GM12878 (cell line): ENCODE measurements around the gene DLG2. TPM values are rescaled to one million over a fixed set of nuclear protein-coding genes. Genes with fewer than 3 reads are reported as not detected.

Experiments used
- ATAC-seq: fragments of 200-7000 bp; cut with Tn5 transposase; 3 replicates; pipeline ENCODE4 v1.9.1; 2020; ENCODE audit warnings: mild to moderate bottlenecking, moderate library complexity
- BruUV-seq: library from RNA; stranded (reverse); fragments of 400-500 nt; replicated peaks from 2 replicates; lab custom pipeline; 2021; lab: Mats Ljungman, UMichigan
- CTCF ChIA-PET: fragments of 300-600 bp; sonication (Branson Sonifier 250); formaldehyde crosslinking; extraction: SDS; loops from one replicate; lab custom pipeline; 2021; ENCODE audit warnings: inconsistent platforms; lab: Yijun Ruan, JAX
- POLR2A ChIA-PET: fragments of 350-600 bp; formaldehyde crosslinking; extraction: SDS; loops from one replicate; lab custom pipeline; 2021; ENCODE audit warnings: inconsistent platforms; lab: Charles Lee
- RAD21 ChIA-PET: fragments of 300-600 bp; sonication (Branson Sonifier 250); formaldehyde crosslinking; loops from one replicate; lab custom pipeline; 2023; ENCODE audit warnings: antibody characterized with exemption; ENCODE audit not compliant: unreplicated experiment; lab: Charles Lee
- SMC1A ChIA-PET: fragments of 300-600 bp; sonication (Branson Sonifier 250); formaldehyde crosslinking; loops from one replicate; lab custom pipeline; 2023; ENCODE audit not compliant: unreplicated experiment, uncharacterized antibody; lab: Charles Lee
- DNase-seq: peaks from one replicate; pipeline ENCODE4 v3.0.0-alpha.2; 2011; ENCODE audit warnings: low read depth, low spot score
- FAIRE-seq: peaks from 3 replicates; lab custom pipeline; 2011; peaks lifted over from hg19 to GRCh38; lab: Jason Lieb, UNC
- H2AFZ ChIP-seq: 2 replicates; pipeline ENCODE4 v1.6.0; 2011; ENCODE audit warnings: low read depth, low read length, control low read depth; ENCODE audit not compliant: control insufficient read depth
- H3K27ac ChIP-seq: 2 replicates; pipeline ENCODE4 v1.5.1; 2011; ENCODE audit warnings: control low read depth; ENCODE audit not compliant: control insufficient read depth, insufficient read depth
- H3K27me3 ChIP-seq, 2 experiments: replicated peaks in 1 of 2; 2 replicates each; pipeline versions ENCODE4 v1.6.0 to v1.6.1; 2011; ENCODE audit warnings: low read length in 1 of 2; ENCODE audit not compliant: control insufficient read depth in 2 of 2, insufficient read depth in 2 of 2
- H3K36me3 ChIP-seq, 2 experiments: 2 replicates each; pipeline ENCODE4 v1.5.1; 2011; ENCODE audit warnings: low read length in 1 of 2; ENCODE audit not compliant: control insufficient read depth in 2 of 2, insufficient read depth in 2 of 2
- H3K4me1 ChIP-seq: 2 replicates; pipeline ENCODE4 v1.6.1; 2011; ENCODE audit warnings: mild to moderate bottlenecking, low read length, moderate library complexity, mixed read lengths; ENCODE audit not compliant: control insufficient read depth, insufficient read depth
- H3K4me2 ChIP-seq: 2 replicates; pipeline ENCODE4 v1.6.0; 2011; ENCODE audit warnings: control low read depth; ENCODE audit not compliant: control insufficient read depth, insufficient read depth
- H3K4me3 ChIP-seq: fragments of 200-600 bp; sonication (generic); 2 replicates; pipeline ENCODE4 v1.5.1; 2016
- H3K79me2 ChIP-seq: 2 replicates; pipeline ENCODE4 v1.6.0; 2011; ENCODE audit warnings: low read length; ENCODE audit not compliant: control insufficient read depth, insufficient read depth
- H3K9ac ChIP-seq: 2 replicates; pipeline ENCODE4 v1.8.0; 2011; ENCODE audit warnings: low read length, control low read depth, mixed read lengths; ENCODE audit not compliant: control insufficient read depth, insufficient read depth
- H3K9me3 ChIP-seq: replicated peaks from 3 replicates; pipeline ENCODE4 v1.5.1; 2011; ENCODE audit warnings: mild to moderate bottlenecking, low read length; ENCODE audit not compliant: control insufficient read depth, insufficient read depth
- H4K20me1 ChIP-seq: 2 replicates; pipeline ENCODE4 v1.6.0; 2011; ENCODE audit not compliant: control insufficient read depth, insufficient read depth
- ASH2L ChIP-seq: fragments of 300-600, 200-600 bp; sonication (generic); IDR thresholded peaks from 2 replicates; pipeline ENCODE4 v1.6.1; 2017; ENCODE audit warnings: low read depth, mild to moderate bottlenecking, borderline replicate concordance
- BACH1 ChIP-seq: fragments of 450-650 bp; IDR thresholded peaks from 2 replicates; pipeline ENCODE4 v1.6.1; 2017; ENCODE audit warnings: mild to moderate bottlenecking, borderline replicate concordance
- JUND ChIP-seq: IDR thresholded peaks from 2 replicates; pipeline ENCODE4 v1.6.1; 2012; ENCODE audit warnings: low read depth, mild to moderate bottlenecking, low read length, improper control_type of control experiment, moderate library complexity
- MYC ChIP-seq: IDR thresholded peaks from 2 replicates; pipeline ENCODE4 v1.6.1; 2011; ENCODE audit warnings: mild to moderate bottlenecking, low read length, moderate library complexity, inconsistent platforms; ENCODE audit not compliant: insufficient read depth, insufficient replicate concordance, insufficient read length, severe bottlenecking
- POLR2A ChIP-seq: IDR thresholded peaks from 2 replicates; pipeline ENCODE4 v1.6.1; 2011; ENCODE audit warnings: low read depth, mild to moderate bottlenecking, low read length
- POLR2AphosphoS2 ChIP-seq: IDR thresholded peaks from 2 replicates; pipeline ENCODE4 v1.6.1; 2011; ENCODE audit warnings: low read depth, mild to moderate bottlenecking, low read length, improper control_type of control experiment, moderate library complexity
- POLR2AphosphoS5 ChIP-seq: IDR thresholded peaks from 2 replicates; pipeline ENCODE4 v1.6.1; 2011; ENCODE audit warnings: mild to moderate bottlenecking, low read length, inconsistent platforms
- RUNX3 ChIP-seq: IDR thresholded peaks from 2 replicates; pipeline ENCODE4 v1.6.1; 2012; ENCODE audit warnings: low read length, inconsistent platforms
- SREBF1 ChIP-seq: IDR thresholded peaks from 2 replicates; pipeline ENCODE4 v1.6.1; 2012; ENCODE audit warnings: mild to moderate bottlenecking, low read length
- TCF7 ChIP-seq: IDR thresholded peaks from 2 replicates; pipeline ENCODE4 v1.6.1; 2014; ENCODE audit warnings: antibody characterized with exemption, borderline replicate concordance
- ZNF217 ChIP-seq: fragments of 450-650 bp; IDR thresholded peaks from 2 replicates; pipeline ENCODE4 v1.6.1; 2017; ENCODE audit warnings: antibody characterized with exemption, mild to moderate bottlenecking
- ZZZ3 ChIP-seq: IDR thresholded peaks from 2 replicates; pipeline ENCODE4 v1.6.1; 2011; ENCODE audit warnings: low read depth; ENCODE audit not compliant: control insufficient read depth, insufficient read length
- WGBS: methylation state at CpG from one replicate; pipeline ENCODE4 v1.1.6; 2016; ENCODE audit warnings: low lambda C conversion rate; ENCODE audit not compliant: insufficient replicate concordance, insufficient coverage; ENCODE audit errors: missing lambda C conversion rate; 5-methylcytosine and 5-hydroxymethylcytosine counted together
- in situ Hi-C: fragments of 300-500 bp; cut with MboI; formaldehyde crosslinking; loops from 9 replicates; pipeline ENCODE4 v1.14.3; 2018; ENCODE audit warnings: mixed read lengths
- intact Hi-C: fragments of 100-400 bp; cut with micrococcal nuclease; formaldehyde crosslinking; loops from one replicate; pipeline ENCODE4 v1.14.2; 2022; ENCODE audit not compliant: unreplicated experiment
- polyA plus RNA-seq, 11 experiments: library from polyadenylated mRNA; depleted of rRNA in 4 of 11; unstranded in 6 of 11; stranded (reverse) in 5 of 11; fragments of >200 nt; fragmentation: Nextera tagmentation in 4 of 11; fragmentation: Illumina TruSeq in 1 of 11; extraction: Ambion mirVana in 4 of 11; extraction: Trizol in 1 of 11; gene quantifications; 1 replicate in 1 of 11; 2 replicates in 10 of 11; pipeline versions ENCODE4 v1.2.1 to v1.2.3, GENCODE V29; 2011 to 2016; ENCODE audit warnings: inconsistent platforms in 2 of 11, missing spikeins in 2 of 11, low read depth in 1 of 11
- total RNA-seq, 4 experiments: library from RNA; depleted of rRNA in 3 of 4; stranded (reverse); fragments of >200 nt in 3 of 4; fragmentation: Illumina TruSeq in 1 of 4; extraction: Trizol in 1 of 4; gene quantifications; 2 replicates each; pipeline versions ENCODE4 v1.2.1 to v1.2.3, GENCODE V29; 2013 to 2021
- TF ChIP-seq, protein P1 (sequence below): fragments of 450-650 bp; IDR thresholded peaks from 2 replicates; pipeline ENCODE4 v1.6.1; 2014; ENCODE audit warnings: mild to moderate bottlenecking
- TF ChIP-seq, protein P2 (sequence below): IDR thresholded peaks from 2 replicates; pipeline ENCODE4 v1.6.1; 2012; ENCODE audit warnings: low read depth, low read length, improper control_type of control experiment
- TF ChIP-seq, protein P3 (sequence below): fragments of 450-650 bp; IDR thresholded peaks from 2 replicates; pipeline ENCODE4 v1.6.1; 2016; ENCODE audit warnings: mild to moderate bottlenecking
- TF ChIP-seq, protein P4 (sequence below): fragments of 150-350 bp; IDR thresholded peaks from 2 replicates; pipeline ENCODE4 v1.6.1; 2016; ENCODE audit warnings: low read depth, low read length
- TF ChIP-seq, protein P5 (sequence below): fragments of 450-650 bp; IDR thresholded peaks from 2 replicates; pipeline ENCODE4 v1.6.1; 2016; ENCODE audit warnings: mild to moderate bottlenecking

The DLG2 gene
- total and polyA plus RNA-seq, 10 of the 15 experiments (the other 5 are each of a cell fraction or from before 2014, with no cell fraction given): 0.09 to 0.98 (median 0.35) TPM

DNA sequence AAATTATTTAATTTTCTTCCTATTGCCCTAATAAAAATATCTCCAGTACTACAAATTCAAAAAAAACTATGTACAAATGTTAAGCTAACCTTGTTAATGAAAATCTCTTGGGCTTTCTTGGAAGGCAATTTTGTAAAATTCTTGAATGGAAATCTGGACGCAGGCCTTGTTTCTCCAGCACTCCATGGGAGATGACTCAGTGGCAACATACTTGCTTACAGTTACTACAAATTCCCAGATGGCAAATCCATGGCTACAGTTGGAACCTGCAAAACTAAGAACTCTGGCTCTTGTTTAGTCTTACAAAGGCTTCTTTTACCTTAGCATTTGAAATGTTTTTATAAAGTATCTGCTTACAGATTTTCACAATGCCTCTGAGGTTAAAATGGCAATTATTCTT is 725.2 kb downstream of the DLG2 start:
- CTCF ChIA-PET: no interaction called here
- BruUV-seq: no TSS peak

More for the DNA sequence above, 725.2 kb downstream of the DLG2 start:
- TF ChIP-seq POLR2AphosphoS5: no peak
- TF ChIP-seq MYC: no peak
- TF ChIP-seq TCF7: no peak
- TF ChIP-seq, protein P1, sequence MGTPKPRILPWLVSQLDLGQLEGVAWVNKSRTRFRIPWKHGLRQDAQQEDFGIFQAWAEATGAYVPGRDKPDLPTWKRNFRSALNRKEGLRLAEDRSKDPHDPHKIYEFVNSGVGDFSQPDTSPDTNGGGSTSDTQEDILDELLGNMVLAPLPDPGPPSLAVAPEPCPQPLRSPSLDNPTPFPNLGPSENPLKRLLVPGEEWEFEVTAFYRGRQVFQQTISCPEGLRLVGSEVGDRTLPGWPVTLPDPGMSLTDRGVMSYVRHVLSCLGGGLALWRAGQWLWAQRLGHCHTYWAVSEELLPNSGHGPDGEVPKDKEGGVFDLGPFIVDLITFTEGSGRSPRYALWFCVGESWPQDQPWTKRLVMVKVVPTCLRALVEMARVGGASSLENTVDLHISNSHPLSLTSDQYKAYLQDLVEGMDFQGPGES: no peak
- no peak for TF ChIP-seq POLR2A
- no peak for TF ChIP-seq ZZZ3
- TF ChIP-seq, protein P2, sequence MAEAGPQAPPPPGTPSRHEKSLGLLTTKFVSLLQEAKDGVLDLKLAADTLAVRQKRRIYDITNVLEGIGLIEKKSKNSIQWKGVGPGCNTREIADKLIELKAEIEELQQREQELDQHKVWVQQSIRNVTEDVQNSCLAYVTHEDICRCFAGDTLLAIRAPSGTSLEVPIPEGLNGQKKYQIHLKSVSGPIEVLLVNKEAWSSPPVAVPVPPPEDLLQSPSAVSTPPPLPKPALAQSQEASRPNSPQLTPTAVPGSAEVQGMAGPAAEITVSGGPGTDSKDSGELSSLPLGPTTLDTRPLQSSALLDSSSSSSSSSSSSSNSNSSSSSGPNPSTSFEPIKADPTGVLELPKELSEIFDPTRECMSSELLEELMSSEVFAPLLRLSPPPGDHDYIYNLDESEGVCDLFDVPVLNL: no peak
- no peak for TF ChIP-seq POLR2AphosphoS2
- TF ChIP-seq SREBF1: no peak
- TF ChIP-seq, protein P3, sequence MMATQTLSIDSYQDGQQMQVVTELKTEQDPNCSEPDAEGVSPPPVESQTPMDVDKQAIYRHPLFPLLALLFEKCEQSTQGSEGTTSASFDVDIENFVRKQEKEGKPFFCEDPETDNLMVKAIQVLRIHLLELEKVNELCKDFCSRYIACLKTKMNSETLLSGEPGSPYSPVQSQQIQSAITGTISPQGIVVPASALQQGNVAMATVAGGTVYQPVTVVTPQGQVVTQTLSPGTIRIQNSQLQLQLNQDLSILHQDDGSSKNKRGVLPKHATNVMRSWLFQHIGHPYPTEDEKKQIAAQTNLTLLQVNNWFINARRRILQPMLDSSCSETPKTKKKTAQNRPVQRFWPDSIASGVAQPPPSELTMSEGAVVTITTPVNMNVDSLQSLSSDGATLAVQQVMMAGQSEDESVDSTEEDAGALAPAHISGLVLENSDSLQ: no peak
- no peak for TF ChIP-seq RUNX3
- TF ChIP-seq, protein P4, sequence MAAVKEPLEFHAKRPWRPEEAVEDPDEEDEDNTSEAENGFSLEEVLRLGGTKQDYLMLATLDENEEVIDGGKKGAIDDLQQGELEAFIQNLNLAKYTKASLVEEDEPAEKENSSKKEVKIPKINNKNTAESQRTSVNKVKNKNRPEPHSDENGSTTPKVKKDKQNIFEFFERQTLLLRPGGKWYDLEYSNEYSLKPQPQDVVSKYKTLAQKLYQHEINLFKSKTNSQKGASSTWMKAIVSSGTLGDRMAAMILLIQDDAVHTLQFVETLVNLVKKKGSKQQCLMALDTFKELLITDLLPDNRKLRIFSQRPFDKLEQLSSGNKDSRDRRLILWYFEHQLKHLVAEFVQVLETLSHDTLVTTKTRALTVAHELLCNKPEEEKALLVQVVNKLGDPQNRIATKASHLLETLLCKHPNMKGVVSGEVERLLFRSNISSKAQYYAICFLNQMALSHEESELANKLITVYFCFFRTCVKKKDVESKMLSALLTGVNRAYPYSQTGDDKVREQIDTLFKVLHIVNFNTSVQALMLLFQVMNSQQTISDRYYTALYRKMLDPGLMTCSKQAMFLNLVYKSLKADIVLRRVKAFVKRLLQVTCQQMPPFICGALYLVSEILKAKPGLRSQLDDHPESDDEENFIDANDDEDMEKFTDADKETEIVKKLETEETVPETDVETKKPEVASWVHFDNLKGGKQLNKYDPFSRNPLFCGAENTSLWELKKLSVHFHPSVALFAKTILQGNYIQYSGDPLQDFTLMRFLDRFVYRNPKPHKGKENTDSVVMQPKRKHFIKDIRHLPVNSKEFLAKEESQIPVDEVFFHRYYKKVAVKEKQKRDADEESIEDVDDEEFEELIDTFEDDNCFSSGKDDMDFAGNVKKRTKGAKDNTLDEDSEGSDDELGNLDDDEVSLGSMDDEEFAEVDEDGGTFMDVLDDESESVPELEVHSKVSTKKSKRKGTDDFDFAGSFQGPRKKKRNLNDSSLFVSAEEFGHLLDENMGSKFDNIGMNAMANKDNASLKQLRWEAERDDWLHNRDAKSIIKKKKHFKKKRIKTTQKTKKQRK: no peak
- TF ChIP-seq ASH2L: no peak
- TF ChIP-seq JUND: no peak
- TF ChIP-seq, protein P5, sequence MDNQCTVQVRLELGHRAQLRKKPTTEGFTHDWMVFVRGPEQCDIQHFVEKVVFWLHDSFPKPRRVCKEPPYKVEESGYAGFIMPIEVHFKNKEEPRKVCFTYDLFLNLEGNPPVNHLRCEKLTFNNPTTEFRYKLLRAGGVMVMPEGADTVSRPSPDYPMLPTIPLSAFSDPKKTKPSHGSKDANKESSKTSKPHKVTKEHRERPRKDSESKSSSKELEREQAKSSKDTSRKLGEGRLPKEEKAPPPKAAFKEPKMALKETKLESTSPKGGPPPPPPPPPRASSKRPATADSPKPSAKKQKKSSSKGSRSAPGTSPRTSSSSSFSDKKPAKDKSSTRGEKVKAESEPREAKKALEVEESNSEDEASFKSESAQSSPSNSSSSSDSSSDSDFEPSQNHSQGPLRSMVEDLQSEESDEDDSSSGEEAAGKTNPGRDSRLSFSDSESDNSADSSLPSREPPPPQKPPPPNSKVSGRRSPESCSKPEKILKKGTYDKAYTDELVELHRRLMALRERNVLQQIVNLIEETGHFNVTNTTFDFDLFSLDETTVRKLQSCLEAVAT: no peak
- TF ChIP-seq ZNF217: no peak
- TF ChIP-seq BACH1: no peak
- H3K4me2 ChIP-seq: no peak overlapping the region
- H3K27me3 ChIP-seq: no peaks in the 10 kb centered on the region
- 0% methylated on average over 1 of the region's 1 CpG for WGBS
- DNase-seq (no peak), FAIRE-seq (no peak), ATAC-seq (no peak)
- intact Hi-C loops: no loop called here
- H3K36me3 ChIP-seq: no peaks in the 10 kb centered on the region
- H3K4me1 ChIP-seq: no peaks in the 10 kb centered on the region
- no peak overlapping the region for H2AFZ ChIP-seq
- H3K79me2 ChIP-seq: no peaks in the 10 kb centered on the region
- RAD21 ChIA-PET: no interaction called here
- H3K9ac ChIP-seq: no peak overlapping the region
- in situ Hi-C loops: no loop called here
- SMC1A ChIA-PET: no interaction called here
- no peaks in the 10 kb centered on the region for H4K20me1 ChIP-seq
- no peak overlapping the region for H3K4me3 ChIP-seq
- H3K9me3 ChIP-seq: no peaks in the 10 kb centered on the region
- no peak overlapping the region for H3K27ac ChIP-seq
- POLR2A ChIA-PET: no interaction called here
